GM12878 (cell line): ENCODE measurements around the gene CDPF1. TPM values are rescaled to one million over a fixed set of nuclear protein-coding genes. Genes with fewer than 3 reads are reported as not detected.
"Not testable (repeated sequence)": the region's sequence is repeated elsewhere in the genome, so short reads cannot be mapped to it uniquely, and the experiment has no call there.

Source experiments
- ATAC-seq: fragments of 200-7000 bp; cut with Tn5 transposase; 3 replicates; pipeline ENCODE4 v1.9.1; 2020; ENCODE audit warnings: mild to moderate bottlenecking, moderate library complexity
- BruUV-seq: library from RNA; stranded (reverse); fragments of 400-500 nt; replicated peaks from 2 replicates; lab custom pipeline; 2021; lab: Mats Ljungman, UMichigan
- CTCF ChIA-PET: fragments of 300-600 bp; sonication (Branson Sonifier 250); formaldehyde crosslinking; extraction: SDS; loops from one replicate; lab custom pipeline; 2021; ENCODE audit warnings: inconsistent platforms; lab: Yijun Ruan, JAX
- POLR2A ChIA-PET: fragments of 350-600 bp; formaldehyde crosslinking; extraction: SDS; loops from one replicate; lab custom pipeline; 2021; ENCODE audit warnings: inconsistent platforms; lab: Charles Lee
- RAD21 ChIA-PET: fragments of 300-600 bp; sonication (Branson Sonifier 250); formaldehyde crosslinking; loops from one replicate; lab custom pipeline; 2023; ENCODE audit warnings: antibody characterized with exemption; ENCODE audit not compliant: unreplicated experiment; lab: Charles Lee
- SMC1A ChIA-PET: fragments of 300-600 bp; sonication (Branson Sonifier 250); formaldehyde crosslinking; loops from one replicate; lab custom pipeline; 2023; ENCODE audit not compliant: unreplicated experiment, uncharacterized antibody; lab: Charles Lee
- DNase-seq: peaks from one replicate; pipeline ENCODE4 v3.0.0-alpha.2; 2011; ENCODE audit warnings: low read depth, low spot score
- FAIRE-seq: peaks from 3 replicates; lab custom pipeline; 2011; peaks lifted over from hg19 to GRCh38; lab: Jason Lieb, UNC
- H2AFZ ChIP-seq: 2 replicates; pipeline ENCODE4 v1.6.0; 2011; ENCODE audit warnings: low read depth, low read length, control low read depth; ENCODE audit not compliant: control insufficient read depth
- H3K27ac ChIP-seq: 2 replicates; pipeline ENCODE4 v1.5.1; 2011; ENCODE audit warnings: control low read depth; ENCODE audit not compliant: control insufficient read depth, insufficient read depth
- H3K27me3 ChIP-seq, 2 experiments: replicated peaks in 1 of 2; 2 replicates each; pipeline versions ENCODE4 v1.6.0 to v1.6.1; 2011; ENCODE audit warnings: low read length in 1 of 2; ENCODE audit not compliant: control insufficient read depth in 2 of 2, insufficient read depth in 2 of 2
- H3K36me3 ChIP-seq, 2 experiments: 2 replicates each; pipeline ENCODE4 v1.5.1; 2011; ENCODE audit warnings: low read length in 1 of 2; ENCODE audit not compliant: control insufficient read depth in 2 of 2, insufficient read depth in 2 of 2
- H3K4me1 ChIP-seq: 2 replicates; pipeline ENCODE4 v1.6.1; 2011; ENCODE audit warnings: mild to moderate bottlenecking, low read length, moderate library complexity, mixed read lengths; ENCODE audit not compliant: control insufficient read depth, insufficient read depth
- H3K4me2 ChIP-seq: 2 replicates; pipeline ENCODE4 v1.6.0; 2011; ENCODE audit warnings: control low read depth; ENCODE audit not compliant: control insufficient read depth, insufficient read depth
- H3K4me3 ChIP-seq: fragments of 200-600 bp; sonication (generic); 2 replicates; pipeline ENCODE4 v1.5.1; 2016
- H3K79me2 ChIP-seq: 2 replicates; pipeline ENCODE4 v1.6.0; 2011; ENCODE audit warnings: low read length; ENCODE audit not compliant: control insufficient read depth, insufficient read depth
- H3K9ac ChIP-seq: 2 replicates; pipeline ENCODE4 v1.8.0; 2011; ENCODE audit warnings: low read length, control low read depth, mixed read lengths; ENCODE audit not compliant: control insufficient read depth, insufficient read depth
- H3K9me3 ChIP-seq: replicated peaks from 3 replicates; pipeline ENCODE4 v1.5.1; 2011; ENCODE audit warnings: mild to moderate bottlenecking, low read length; ENCODE audit not compliant: control insufficient read depth, insufficient read depth
- H4K20me1 ChIP-seq: 2 replicates; pipeline ENCODE4 v1.6.0; 2011; ENCODE audit not compliant: control insufficient read depth, insufficient read depth
- BCL11A ChIP-seq: IDR thresholded peaks from 2 replicates; pipeline ENCODE4 v1.6.1; 2011; ENCODE audit warnings: low read depth, low read length
- CREB1 ChIP-seq: IDR thresholded peaks from 2 replicates; pipeline ENCODE4 v1.6.1; 2012; ENCODE audit warnings: low read depth, mild to moderate bottlenecking, inconsistent platforms
- DPF2 ChIP-seq: fragments of 450-650 bp; IDR thresholded peaks from 2 replicates; pipeline ENCODE4 v1.6.1; 2017; ENCODE audit warnings: mild to moderate bottlenecking
- IKZF2 ChIP-seq, 2 experiments: fragments of 450-650 bp; IDR thresholded peaks; 2 replicates each; pipeline ENCODE4 v1.6.1; 2017; ENCODE audit warnings: mild to moderate bottlenecking in 2 of 2, moderate library complexity in 2 of 2
- MXI1 ChIP-seq: fragments of 150-350 bp; IDR thresholded peaks from 2 replicates; pipeline ENCODE4 v1.6.1; 2011; ENCODE audit warnings: low read depth, mild to moderate bottlenecking, inconsistent platforms, low read length, improper control_type of control experiment
- SIX5 ChIP-seq: IDR thresholded peaks from 2 replicates; pipeline ENCODE4 v1.6.1; 2011; ENCODE audit warnings: mild to moderate bottlenecking, low read depth, low read length, moderate library complexity; ENCODE audit not compliant: severe bottlenecking
- YBX1 ChIP-seq: fragments of 450-650 bp; IDR thresholded peaks from 2 replicates; pipeline ENCODE4 v1.6.1; 2016; ENCODE audit warnings: antibody characterized with exemption
- whole genome bisulfite sequencing: methylation state at CpG from one replicate; pipeline ENCODE4 v1.1.6; 2016; ENCODE audit warnings: low lambda C conversion rate; ENCODE audit not compliant: insufficient replicate concordance, insufficient coverage; ENCODE audit errors: missing lambda C conversion rate; 5-methylcytosine and 5-hydroxymethylcytosine counted together
- in situ Hi-C: fragments of 300-500 bp; cut with MboI; formaldehyde crosslinking; loops from 9 replicates; pipeline ENCODE4 v1.14.3; 2018; ENCODE audit warnings: mixed read lengths
- intact Hi-C: fragments of 100-400 bp; cut with micrococcal nuclease; formaldehyde crosslinking; loops from one replicate; pipeline ENCODE4 v1.14.2; 2022; ENCODE audit not compliant: unreplicated experiment
- polyA plus RNA-seq, 11 experiments: library from polyadenylated mRNA; depleted of rRNA in 4 of 11; unstranded in 6 of 11; stranded (reverse) in 5 of 11; fragments of >200 nt; fragmentation: Nextera tagmentation in 4 of 11; fragmentation: Illumina TruSeq in 1 of 11; extraction: Ambion mirVana in 4 of 11; extraction: Trizol in 1 of 11; gene quantifications; 1 replicate in 1 of 11; 2 replicates in 10 of 11; pipeline versions ENCODE4 v1.2.1 to v1.2.3, GENCODE V29; 2011 to 2016; ENCODE audit warnings: inconsistent platforms in 2 of 11, missing spikeins in 2 of 11, low read depth in 1 of 11
- total RNA-seq, 4 experiments: library from RNA; depleted of rRNA in 3 of 4; stranded (reverse); fragments of >200 nt in 3 of 4; fragmentation: Illumina TruSeq in 1 of 4; extraction: Trizol in 1 of 4; gene quantifications; 2 replicates each; pipeline versions ENCODE4 v1.2.1 to v1.2.3, GENCODE V29; 2013 to 2021
- TF ChIP-seq, protein P1 (sequence below): IDR thresholded peaks from 2 replicates; pipeline ENCODE4 v1.6.1; 2011; ENCODE audit warnings: low read depth, mild to moderate bottlenecking, low read length, moderate library complexity, borderline replicate concordance; ENCODE audit errors: extremely low read depth
- TF ChIP-seq, protein P2 (sequence below): fragments of 450-650 bp; IDR thresholded peaks from 2 replicates; pipeline ENCODE4 v1.6.1; 2018; ENCODE audit warnings: borderline replicate concordance, mild to moderate bottlenecking; ENCODE audit not compliant: partially characterized antibody
- TF ChIP-seq, protein P3 (sequence below): fragments of 450-650 bp; IDR thresholded peaks from 2 replicates; pipeline ENCODE4 v1.6.1; 2016; ENCODE audit warnings: mild to moderate bottlenecking

The CDPF1 gene
- total and polyA plus RNA-seq, 10 of the 15 experiments (the other 5 are each of a cell fraction or from before 2014, with no cell fraction given): 1.0 to 22.4 (median 7.9) TPM

DNA sequence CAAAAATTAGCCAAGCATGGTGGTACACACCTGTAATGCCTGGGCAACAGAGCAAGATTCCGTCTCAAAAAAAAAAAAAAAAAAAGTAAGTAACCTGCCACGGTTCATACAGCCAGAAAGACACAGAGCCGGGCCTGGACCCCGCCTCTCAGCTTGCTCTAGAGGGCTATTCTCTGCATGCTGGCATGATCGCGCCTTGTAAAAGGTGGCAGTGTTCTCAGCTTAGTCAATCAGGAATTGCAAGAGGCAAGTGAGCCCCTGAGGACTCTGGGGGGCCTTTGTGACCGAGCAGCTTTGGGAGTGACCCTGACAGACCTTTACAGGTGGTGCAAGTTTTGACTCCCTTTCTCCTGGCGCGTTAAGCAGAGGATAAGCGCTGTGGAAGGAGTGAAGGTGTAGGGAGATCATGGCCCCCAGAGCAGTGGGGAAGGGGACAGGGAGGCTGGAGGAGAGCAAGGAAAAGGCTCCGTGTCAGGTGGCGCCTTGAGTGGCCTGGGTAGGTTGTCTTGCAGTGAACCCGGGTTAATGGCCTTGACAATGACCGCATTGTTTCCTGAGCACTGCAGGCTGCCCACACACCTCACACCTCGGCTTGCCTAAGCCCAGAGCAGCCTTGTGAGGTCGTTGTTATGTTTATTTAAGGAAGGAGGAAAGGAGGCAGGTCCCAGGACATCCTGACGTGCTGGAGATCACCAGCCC is 48.9 kb downstream of the CDPF1 start:
- CTCF ChIA-PET: no interaction called here
- Histone ChIP-seq H3K4me1 (no peaks in the 10 kb centered on the region), H3K27ac (no peak overlapping the region), H2AFZ (no peak overlapping the region), H3K9ac (no peak overlapping the region), H4K20me1 (no peaks in the 10 kb centered on the region), H3K4me3 (no peak overlapping the region), H3K27me3 (no peaks in the 10 kb centered on the region), H3K9me3 (no peaks in the 10 kb centered on the region), H3K79me2 (no peaks in the 10 kb centered on the region), H3K36me3 (peaks cover 0 to 2% of the 10 kb centered on the region in 2 experiments; a peak in 3 of 4 replicates), H3K4me2 (no peak overlapping the region)
- SMC1A ChIA-PET: no interaction called here
- RAD21 ChIA-PET: no interaction called here
- in situ Hi-C loops (no loop called here), intact Hi-C loops (no loop called here)
- no TSS peak for BruUV-seq
- FAIRE-seq (no peak), ATAC-seq (no peak), DNase-seq (no peak)
- 88% methylated on average over 16 of the region's 17 CpGs for WGBS
- POLR2A ChIA-PET: no interaction called here
- TF ChIP-seq CREB1 (no peak), SIX5 (no peak), DPF2 (no peak), IKZF2 (IDR thresholded peaks at IDR 0.05) (no peak), YBX1 (no peak), MXI1 (no peak), BCL11A (no peak)
- TF ChIP-seq, protein P1, sequence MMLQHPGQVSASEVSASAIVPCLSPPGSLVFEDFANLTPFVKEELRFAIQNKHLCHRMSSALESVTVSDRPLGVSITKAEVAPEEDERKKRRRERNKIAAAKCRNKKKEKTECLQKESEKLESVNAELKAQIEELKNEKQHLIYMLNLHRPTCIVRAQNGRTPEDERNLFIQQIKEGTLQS: no peak
- TF ChIP-seq, protein P2, sequence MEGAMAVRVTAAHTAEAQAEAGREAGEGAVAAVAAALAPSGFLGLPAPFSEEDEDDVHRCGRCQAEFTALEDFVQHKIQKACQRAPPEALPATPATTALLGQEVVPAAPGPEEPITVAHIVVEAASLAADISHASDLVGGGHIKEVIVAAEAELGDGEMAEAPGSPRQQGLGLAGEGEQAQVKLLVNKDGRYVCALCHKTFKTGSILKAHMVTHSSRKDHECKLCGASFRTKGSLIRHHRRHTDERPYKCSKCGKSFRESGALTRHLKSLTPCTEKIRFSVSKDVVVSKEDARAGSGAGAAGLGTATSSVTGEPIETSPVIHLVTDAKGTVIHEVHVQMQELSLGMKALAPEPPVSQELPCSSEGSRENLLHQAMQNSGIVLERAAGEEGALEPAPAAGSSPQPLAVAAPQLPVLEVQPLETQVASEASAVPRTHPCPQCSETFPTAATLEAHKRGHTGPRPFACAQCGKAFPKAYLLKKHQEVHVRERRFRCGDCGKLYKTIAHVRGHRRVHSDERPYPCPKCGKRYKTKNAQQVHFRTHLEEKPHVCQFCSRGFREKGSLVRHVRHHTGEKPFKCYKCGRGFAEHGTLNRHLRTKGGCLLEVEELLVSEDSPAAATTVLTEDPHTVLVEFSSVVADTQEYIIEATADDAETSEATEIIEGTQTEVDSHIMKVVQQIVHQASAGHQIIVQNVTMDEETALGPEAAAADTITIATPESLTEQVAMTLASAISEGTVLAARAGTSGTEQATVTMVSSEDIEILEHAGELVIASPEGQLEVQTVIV: no peak
- TF ChIP-seq, protein P3, sequence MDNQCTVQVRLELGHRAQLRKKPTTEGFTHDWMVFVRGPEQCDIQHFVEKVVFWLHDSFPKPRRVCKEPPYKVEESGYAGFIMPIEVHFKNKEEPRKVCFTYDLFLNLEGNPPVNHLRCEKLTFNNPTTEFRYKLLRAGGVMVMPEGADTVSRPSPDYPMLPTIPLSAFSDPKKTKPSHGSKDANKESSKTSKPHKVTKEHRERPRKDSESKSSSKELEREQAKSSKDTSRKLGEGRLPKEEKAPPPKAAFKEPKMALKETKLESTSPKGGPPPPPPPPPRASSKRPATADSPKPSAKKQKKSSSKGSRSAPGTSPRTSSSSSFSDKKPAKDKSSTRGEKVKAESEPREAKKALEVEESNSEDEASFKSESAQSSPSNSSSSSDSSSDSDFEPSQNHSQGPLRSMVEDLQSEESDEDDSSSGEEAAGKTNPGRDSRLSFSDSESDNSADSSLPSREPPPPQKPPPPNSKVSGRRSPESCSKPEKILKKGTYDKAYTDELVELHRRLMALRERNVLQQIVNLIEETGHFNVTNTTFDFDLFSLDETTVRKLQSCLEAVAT: no peak

DNA sequence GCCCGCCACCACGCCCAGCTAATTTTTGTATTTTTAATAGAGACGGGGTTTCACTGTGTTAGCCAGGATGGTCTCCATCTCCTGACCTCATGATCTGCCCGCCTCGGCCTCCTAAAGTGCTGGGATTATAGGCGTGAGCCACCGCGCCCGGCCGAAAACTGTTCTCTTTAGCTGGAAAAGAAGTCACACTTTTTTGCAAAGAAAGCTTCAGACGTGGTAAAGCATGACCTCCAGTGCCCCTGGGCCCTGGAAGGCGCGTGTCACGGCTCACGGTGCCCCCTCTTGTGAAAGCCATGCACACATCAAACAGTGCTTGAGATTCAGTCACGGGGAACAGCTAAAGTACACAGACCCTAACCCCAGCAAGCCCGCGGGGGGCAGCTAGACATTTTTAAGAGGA is 51.3 kb downstream of the CDPF1 start:
- WGBS: 96% methylated on average over 16 of the region's 18 CpGs
- ChIA-PET POLR2A (interaction anchor here (0.6 kb wide), 2 partner anchors 26 to 151 kb away, joined by 3 to 4 read pairs; no protein-coding TSS in a partner anchor), CTCF (interaction anchor here (1.1 kb wide), 1 partner anchor 15 kb away, joined by 3 read pairs; no protein-coding TSS in a partner anchor)
- H3K4me2 ChIP-seq, H3K4me3 ChIP-seq, SMC1A ChIA-PET, H3K27me3 ChIP-seq, BruUV-seq, H3K9me3 ChIP-seq, H3K4me1 ChIP-seq, H2AFZ ChIP-seq, ATAC-seq, H3K79me2 ChIP-seq, FAIRE-seq, H4K20me1 ChIP-seq, intact Hi-C loops, DNase-seq, H3K27ac ChIP-seq, H3K9ac ChIP-seq, RAD21 ChIA-PET, in situ Hi-C loops, H3K36me3 ChIP-seq: not testable (repeated sequence)
